NT2/D1 (cell line): Measurements from ENCODE around the gene CD47.

Source experiments
- SUZ12 ChIP-seq: IDR thresholded peaks from 2 replicates; pipeline ENCODE4 v1.6.1; 2011; ENCODE audit not compliant: insufficient read length, insufficient read depth; ENCODE audit errors: extremely low read depth
- YY1 ChIP-seq: IDR thresholded peaks from 2 replicates; pipeline ENCODE4 v1.6.1; 2011; ENCODE audit not compliant: insufficient read length, insufficient read depth

GRCh38 chr3:108103886-108104797 lies 13.3 kb upstream of the CD47 start:
- TF ChIP-seq YY1 (no peak), SUZ12 (no peak)
